Ascending aorta (tissue), 2 donors: Measurements from ENCODE around the gene HP1BP3. TPM values are rescaled to one million over a fixed set of nuclear protein-coding genes. Genes with fewer than 3 reads are reported as not detected.
A peak's percentile ranks its signal among the peaks of the same experiment; 100 is the strongest.

ENCODE experiments used
- DNase-seq, 2 donors: peaks; one replicate each; pipeline ENCODE4 v3.0.0-alpha.2; 2019; ENCODE audit warnings: low spot score in 2 of 2
- H3K27ac ChIP-seq, 2 donors: fragments of 200-600 bp; sonication (generic); one replicate each; pipeline ENCODE4 v1.5.1; 2016 to 2017; ENCODE audit warnings: mild to moderate bottlenecking in 1 of 2
- H3K27me3 ChIP-seq: fragments of 200-600 bp; sonication (generic); one replicate; pipeline ENCODE4 v1.5.1; 2017
- H3K36me3 ChIP-seq, 2 donors: fragments of 200-600 bp; sonication (generic); one replicate each; pipeline ENCODE4 v1.5.1; 2016
- H3K4me1 ChIP-seq, 2 donors: fragments of 200-600 bp; sonication (generic); one replicate each; pipeline ENCODE4 v1.5.1; 2016 to 2017; ENCODE audit warnings: mild to moderate bottlenecking in 1 of 2
- H3K4me3 ChIP-seq, 2 donors: fragments of 200-600 bp; sonication (generic); one replicate each; pipeline ENCODE4 v1.5.1; 2016 to 2017; ENCODE audit warnings: mild to moderate bottlenecking in 1 of 2
- H3K9me3 ChIP-seq, 2 donors: fragments of 200-600 bp; sonication (generic); one replicate each; pipeline ENCODE4 v1.5.1; 2016
- intact Hi-C: fragments of 100-400 bp; cut with DNase I; formaldehyde crosslinking; loops from one replicate; pipeline ENCODE4 v1.15.1; 2023
- total RNA-seq: library from RNA; depleted of rRNA; stranded (reverse); fragments of >200 nt; gene quantifications from one replicate; pipeline ENCODE4 v1.1.0, GENCODE V29; 2016
- TF ChIP-seq, protein P1 (sequence below), 3 experiments: fragments of 200-600 bp in 2 of 3; fragments of 450-650 bp in 1 of 3; sonication (generic) in 2 of 3; IDR thresholded peaks; one replicate each; pipeline ENCODE4 v1.5.1; 2016 to 2019; ENCODE audit warnings: antibody characterized with exemption in 3 of 3, mild to moderate bottlenecking in 1 of 3, moderate library complexity in 1 of 3

Gene HP1BP3
- total RNA-seq, 1 donor from 2014 or later: 109 TPM

DNA sequence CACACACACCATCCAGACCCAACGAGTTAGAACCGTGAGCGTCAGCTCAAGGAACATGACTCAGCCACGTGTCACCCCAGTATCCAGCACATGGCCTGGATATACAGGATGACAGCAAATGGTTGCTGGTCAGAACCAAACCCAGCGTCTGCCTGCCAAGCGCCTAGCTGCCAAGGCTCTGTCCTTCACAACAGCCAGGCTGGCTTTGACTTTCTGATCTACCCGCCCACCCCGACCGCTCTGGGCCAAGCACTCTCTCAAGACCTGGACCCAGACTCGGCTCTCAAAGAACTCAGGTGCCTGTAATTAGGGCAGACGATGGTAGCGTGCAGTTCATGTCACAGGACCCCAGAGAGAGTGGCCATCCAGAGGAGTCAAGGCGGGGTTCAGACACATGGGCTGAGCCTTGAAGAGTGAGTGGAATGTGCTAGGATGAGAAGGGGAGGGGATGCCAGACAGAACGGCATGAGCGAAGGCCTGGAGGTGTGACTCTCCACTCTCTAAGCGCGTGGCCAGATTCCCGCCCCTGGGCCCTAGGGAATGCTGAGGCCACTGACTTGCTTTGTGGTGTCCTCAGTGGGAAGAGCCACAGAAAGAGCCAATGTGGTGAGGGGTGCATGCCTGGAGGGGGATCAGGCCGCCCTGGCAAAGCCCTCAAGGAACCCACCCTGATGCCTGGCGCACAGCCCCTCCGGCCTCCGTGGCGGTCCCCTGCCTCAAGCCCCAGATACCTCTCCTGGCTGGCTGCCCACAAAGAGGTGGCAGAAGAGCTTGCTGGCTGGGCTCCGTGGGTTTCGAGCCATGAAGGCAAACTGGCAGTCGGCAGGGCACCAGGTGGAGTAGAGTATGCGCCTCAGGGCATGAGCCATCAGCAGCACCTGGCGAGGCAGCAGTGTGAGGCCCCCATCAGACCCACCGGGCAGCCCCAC, 61.7 kb downstream of the HP1BP3 start:
- H3K36me3 ChIP-seq: no peaks in the 10 kb centered on the region
- intact Hi-C loops: no loop called here
- peak in 1 of 2 donors; percentile 60 for DNase-seq
- no peaks in the 10 kb centered on the region for H3K4me1 ChIP-seq
- TF ChIP-seq, protein P1, sequence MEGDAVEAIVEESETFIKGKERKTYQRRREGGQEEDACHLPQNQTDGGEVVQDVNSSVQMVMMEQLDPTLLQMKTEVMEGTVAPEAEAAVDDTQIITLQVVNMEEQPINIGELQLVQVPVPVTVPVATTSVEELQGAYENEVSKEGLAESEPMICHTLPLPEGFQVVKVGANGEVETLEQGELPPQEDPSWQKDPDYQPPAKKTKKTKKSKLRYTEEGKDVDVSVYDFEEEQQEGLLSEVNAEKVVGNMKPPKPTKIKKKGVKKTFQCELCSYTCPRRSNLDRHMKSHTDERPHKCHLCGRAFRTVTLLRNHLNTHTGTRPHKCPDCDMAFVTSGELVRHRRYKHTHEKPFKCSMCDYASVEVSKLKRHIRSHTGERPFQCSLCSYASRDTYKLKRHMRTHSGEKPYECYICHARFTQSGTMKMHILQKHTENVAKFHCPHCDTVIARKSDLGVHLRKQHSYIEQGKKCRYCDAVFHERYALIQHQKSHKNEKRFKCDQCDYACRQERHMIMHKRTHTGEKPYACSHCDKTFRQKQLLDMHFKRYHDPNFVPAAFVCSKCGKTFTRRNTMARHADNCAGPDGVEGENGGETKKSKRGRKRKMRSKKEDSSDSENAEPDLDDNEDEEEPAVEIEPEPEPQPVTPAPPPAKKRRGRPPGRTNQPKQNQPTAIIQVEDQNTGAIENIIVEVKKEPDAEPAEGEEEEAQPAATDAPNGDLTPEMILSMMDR (IDR thresholded peaks at IDR 0.05): no peak
- no peaks in the 10 kb centered on the region for H3K27me3 ChIP-seq
- no peaks in the 10 kb centered on the region for H3K9me3 ChIP-seq
- H3K27ac ChIP-seq: no peak overlapping the region
- no peak overlapping the region for H3K4me3 ChIP-seq

DNA sequence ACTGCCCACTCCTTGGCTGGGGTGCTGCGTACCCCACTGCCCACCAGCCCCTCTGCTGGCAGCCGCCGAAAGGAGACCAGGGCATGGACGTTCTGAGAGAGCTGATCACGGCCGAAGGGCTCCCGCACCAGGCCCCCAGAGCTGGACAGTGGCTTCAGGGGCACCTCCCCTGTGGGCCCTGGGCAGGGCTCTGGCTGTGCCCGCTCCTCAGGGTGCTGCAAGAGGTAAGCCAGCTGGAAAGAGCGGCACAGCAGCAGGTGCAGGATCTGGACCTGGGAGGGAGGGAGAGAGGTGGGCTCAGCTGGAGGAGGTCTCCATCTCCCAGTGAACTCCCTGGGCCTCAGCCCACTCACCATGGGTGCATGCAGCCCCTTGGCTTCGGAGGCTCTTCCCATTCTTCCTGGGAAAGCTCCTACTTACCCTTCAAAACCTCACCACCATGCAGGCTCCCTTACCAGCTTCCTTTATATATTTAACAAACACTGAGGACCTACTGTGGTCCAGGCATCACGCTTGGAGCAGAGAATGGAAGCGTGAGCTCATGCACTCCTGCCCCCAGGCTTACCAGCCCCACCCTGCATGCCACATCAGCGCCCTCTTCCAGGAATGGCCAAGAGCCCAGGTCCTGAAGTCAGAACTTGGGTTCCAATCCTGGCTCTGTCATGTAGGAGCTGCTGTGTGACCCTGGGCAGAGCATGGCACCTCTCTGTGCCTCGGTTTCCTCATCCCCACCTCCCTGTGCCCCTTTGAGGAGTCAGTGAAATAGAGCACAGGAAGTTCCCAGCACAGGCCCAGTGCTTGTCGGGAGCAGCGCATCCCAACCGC, 62.5 kb downstream of the HP1BP3 start:
- H3K4me1 ChIP-seq: no peaks in the 10 kb centered on the region
- no peak overlapping the region for H3K4me3 ChIP-seq
- no peak overlapping the region for H3K27ac ChIP-seq
- H3K9me3 ChIP-seq: no peaks in the 10 kb centered on the region
- DNase-seq: peak in 1 of 2 donors; percentile 61
- H3K27me3 ChIP-seq: no peaks in the 10 kb centered on the region
- no peaks in the 10 kb centered on the region for H3K36me3 ChIP-seq
- TF ChIP-seq, protein P1 (IDR thresholded peaks at IDR 0.05): no peak
- intact Hi-C loops: no loop called here

DNA sequence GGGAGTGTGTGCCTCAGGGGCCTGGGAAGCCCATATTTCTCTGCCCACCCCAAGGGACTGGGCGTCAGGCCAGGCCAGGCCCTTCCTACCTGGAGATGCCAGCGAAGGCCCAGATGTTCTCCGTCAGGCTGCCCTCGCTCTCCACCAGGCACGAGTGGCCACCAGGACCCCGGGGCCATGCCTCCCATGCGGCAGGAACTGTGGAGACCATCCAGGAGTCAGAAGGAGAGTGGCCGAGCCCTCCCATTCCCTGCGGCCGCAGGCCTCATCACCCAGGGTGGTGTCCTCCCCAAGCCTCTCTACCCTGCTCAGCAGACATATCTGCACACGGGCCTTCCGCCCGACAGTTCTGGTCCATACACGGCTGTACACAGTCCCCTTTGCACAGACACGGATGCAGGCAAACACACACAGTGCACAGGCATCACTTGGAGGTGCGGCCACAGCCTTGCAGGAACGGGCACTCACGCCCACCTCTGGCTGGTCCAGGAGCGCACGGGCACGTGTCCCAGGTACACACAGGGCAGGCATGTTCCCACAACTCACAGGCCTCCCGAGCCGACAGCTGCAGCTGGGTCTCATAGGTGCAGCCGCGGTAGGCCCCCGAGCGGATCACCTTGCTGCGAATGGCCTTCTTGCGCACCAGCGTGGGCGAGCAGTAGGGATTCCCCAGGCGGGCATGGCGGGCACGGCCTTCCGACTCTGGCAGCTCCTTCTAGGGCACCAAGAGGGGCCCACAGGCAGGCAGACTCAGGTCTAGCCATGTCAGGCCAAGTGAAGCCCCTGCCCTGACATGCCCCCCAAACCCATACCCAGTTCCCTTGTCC, 63.4 kb downstream of the HP1BP3 start:
- DNase-seq: peak in 1 of 2 donors; percentile 57
- Histone ChIP-seq H3K27ac (no peak overlapping the region), H3K36me3 (no peaks in the 10 kb centered on the region), H3K27me3 (no peaks in the 10 kb centered on the region), H3K4me1 (no peaks in the 10 kb centered on the region), H3K4me3 (no peak overlapping the region), H3K9me3 (no peaks in the 10 kb centered on the region)
- intact Hi-C loops: no loop called here
- TF ChIP-seq, protein P1 (IDR thresholded peaks at IDR 0.05): no peak

DNA sequence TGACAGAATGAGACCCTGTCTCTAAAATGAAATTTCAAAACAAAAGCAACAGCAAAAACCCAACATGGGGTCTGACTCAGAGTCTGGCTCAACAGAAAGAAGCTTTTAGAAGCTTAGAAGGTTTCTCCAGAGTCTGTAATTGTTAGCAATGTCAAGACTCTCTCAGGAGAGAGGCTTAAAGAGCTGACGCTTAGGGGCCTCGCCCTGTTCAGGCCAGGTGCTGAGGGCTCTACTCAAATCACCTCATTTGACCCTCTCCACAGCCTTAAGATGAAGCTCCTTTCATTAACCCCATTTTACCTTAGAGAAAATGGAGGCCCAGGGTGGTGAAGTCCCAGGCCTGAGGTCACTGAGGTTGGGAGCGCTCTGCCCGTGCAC, 64.0 kb downstream of the HP1BP3 start:
- Histone ChIP-seq H3K27me3 (no peaks in the 10 kb centered on the region), H3K4me3 (no peak overlapping the region), H3K4me1 (no peaks in the 10 kb centered on the region), H3K27ac (no peak overlapping the region), H3K9me3 (no peaks in the 10 kb centered on the region), H3K36me3 (no peaks in the 10 kb centered on the region)
- intact Hi-C loops: no loop called here
- DNase-seq: peak in 1 of 2 donors; percentile 12
- TF ChIP-seq, protein P1 (IDR thresholded peaks at IDR 0.05): no peak
